Inflammatory macrophage treated with lipopolysaccharide for 1 hour (primary cell): ENCODE measurements around the gene PDE1C.

ENCODE experiments used
- DNase-seq, 2 donors: peaks; one replicate each; pipeline ENCODE4 v3.0.0-alpha.2; 2020 to 2022

Gene PDE1C

DNA sequence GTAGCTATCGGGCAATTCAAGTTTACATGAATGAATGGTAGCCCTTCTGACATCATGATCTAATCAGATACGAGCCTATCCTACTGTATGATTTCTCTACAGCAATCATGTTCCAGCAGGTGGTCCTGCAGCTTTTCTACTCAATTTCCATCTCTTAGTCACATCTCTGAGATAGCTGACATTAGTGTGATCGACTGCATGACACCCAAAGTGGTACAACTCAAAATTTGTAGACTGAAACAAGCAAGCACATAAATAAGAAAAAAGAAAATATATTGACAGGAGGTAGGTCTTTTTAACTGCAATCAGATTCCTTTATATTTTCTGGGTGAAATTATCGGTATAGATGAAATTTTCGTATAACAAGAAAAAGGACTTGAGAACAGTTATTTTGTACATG is 251.2 kb downstream of the PDE1C start:
- no peak for DNase-seq

DNA sequence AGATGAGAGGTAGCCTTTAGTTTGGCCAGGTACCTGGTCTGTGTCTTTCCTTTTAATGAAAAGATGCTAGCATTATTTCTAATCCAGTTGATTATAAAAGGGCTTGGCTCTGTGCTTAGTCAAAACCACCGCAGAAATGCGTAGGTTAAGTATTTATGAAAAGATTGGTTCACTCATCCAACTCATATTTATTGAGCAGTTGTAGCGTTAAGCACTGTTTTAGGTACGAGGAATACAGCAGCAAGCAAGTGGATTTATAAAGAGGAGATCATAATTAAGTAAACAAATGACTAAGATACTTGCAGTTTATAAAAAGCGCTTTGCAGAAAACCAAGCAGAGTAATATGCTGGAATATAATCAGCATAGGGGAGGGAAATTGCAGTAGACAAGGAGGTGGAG is 253.4 kb downstream of the PDE1C start:
- no peak for DNase-seq

DNA sequence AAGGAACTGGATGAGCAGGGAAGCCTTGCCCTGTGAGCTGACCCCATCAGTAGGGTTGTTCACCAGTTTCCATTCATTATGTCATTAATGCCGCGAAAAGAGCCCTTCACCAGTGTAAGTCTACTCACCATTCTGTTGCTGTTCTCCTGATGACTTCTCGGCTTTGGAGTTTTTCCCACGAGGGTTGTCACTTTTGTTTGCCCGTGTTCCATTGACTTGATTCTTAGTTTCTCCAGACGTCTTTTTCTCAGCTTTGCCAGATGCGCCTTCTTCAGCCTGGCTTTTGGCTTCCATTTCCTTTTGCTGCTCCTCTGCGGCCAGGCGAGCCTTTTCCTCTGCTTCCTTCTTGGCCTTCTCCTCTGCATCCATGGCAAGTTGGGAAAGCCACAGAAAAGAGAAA is 254.4 kb downstream of the PDE1C start:
- DNase-seq, result no peak

DNA sequence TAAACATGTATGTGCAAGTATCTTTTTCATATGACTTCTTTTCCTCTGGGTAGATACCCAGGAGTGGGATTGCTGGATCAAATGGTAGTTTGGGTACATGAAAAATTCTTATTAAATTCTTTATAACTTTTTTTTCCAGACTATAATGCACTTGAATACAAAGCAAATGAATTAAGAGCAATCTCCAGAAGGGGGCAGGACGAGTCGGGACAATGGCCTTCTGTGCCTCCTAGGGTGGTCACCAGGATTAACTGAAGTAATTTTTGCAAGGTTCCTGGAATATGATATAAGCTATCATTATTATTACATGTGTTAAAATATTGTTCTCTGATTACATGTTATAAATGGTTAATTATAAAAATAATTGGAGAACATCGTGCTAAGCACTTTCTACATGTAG is 256.0 kb downstream of the PDE1C start:
- DNase-seq, result no peak

DNA sequence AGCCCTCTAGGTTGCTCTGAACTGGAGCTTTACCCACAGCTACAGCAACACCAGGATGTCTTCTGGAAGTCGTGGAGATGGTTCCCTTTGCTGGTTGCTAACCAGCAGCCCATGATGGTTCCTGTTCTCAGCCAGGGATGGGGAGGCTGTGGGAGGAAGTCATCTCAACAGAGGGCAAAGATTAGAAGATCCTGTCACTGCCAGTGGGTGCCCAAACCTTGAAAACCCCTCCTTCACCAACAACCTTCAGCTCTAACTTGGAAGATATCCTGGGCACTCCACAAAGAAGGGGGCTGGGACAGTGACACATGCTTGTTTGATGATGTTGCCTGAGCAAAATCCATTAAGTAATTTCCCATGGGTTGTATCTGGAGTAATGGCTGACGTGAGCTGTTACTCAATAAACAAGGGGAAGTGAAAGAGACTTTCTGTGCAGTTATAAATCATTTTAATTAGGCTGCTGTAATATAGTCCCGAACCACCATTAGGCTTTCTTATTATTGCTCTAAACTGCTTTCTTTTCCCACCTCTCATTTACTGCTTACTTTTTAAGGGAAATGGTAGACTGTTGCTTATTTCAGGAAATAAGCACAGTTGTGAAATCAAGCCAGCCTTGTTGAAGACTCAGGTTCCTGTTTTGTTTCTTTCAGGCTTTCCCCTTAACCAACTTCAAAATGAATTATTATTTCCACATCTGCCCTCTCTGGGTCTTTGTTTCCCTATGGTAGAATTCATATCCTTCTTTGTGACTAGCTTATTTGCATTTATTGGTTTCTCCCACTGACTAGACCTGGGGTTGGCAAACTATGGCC is 258.4 kb downstream of the PDE1C start:
- DNase-seq, result peak; percentile 93 to 98

DNA sequence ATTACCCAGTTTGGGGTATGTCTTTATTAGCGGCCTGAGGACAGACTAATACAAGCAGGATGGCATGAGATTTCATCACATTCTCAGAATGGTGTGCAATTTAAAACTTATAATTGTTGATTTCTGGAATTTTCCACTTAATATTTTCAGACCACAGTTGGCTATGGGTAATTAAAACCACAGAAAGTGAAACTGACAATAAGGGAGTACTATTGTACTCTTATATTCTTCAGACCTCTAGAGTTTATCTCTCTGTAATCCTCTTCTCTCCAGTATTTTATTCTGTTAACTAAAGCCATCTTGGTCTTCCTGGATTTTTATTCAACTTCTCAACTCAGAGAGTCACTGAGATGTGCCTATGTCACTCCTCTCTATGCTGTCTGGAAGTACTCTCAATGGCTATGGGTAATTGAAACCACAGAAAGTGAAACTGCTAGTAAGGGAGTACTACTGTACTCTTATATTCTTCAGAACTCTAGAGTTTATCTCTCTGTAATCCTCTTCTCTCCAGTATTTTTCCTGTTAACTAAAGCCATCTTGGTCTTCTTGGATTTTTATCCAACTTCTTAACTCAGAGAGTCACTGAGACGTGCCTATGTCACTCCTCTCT is 264.9 kb downstream of the PDE1C start:
- no peak for DNase-seq

DNA sequence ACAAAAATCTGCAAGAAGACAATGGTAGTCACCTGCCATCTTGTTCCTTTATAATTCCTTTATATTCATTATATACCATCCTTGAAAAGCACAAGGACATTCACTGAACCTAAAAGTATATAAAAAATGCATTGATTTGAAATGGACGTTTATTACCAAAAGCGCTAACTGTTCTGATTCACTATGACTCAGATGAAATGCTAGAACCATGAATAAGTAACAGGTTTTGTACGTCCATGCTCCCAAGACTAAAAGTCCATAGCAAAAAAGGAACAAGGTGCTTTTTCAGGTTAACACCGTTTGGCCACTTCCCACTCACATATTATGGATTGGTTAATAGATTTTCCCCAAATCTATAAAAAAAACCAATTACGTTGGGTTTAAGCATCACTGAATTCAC is 273.8 kb downstream of the PDE1C start:
- no peak for DNase-seq

DNA sequence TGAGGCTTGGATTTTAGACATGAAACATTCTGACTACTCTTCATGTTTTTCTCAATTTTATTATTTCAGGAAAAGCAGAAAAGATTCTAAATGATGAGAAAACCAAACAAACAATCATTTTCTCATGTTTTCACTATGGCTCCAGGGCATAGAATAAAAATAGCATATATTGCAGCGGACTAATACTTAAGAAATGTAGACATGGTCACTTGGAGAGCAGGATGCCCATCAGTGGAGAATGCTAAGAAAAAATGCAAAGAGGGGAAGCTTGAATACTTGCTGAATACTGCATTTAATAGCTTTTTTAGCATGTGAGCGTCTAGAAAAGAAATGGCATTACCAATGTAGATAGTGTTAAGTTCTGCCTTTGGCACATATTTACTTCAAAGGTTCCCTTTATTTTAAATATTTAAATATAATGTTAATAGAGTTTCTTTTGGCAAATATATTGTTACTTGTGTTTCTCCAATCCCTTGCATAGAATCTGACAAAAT is 275.3 kb downstream of the PDE1C start:
- no peak for DNase-seq

DNA sequence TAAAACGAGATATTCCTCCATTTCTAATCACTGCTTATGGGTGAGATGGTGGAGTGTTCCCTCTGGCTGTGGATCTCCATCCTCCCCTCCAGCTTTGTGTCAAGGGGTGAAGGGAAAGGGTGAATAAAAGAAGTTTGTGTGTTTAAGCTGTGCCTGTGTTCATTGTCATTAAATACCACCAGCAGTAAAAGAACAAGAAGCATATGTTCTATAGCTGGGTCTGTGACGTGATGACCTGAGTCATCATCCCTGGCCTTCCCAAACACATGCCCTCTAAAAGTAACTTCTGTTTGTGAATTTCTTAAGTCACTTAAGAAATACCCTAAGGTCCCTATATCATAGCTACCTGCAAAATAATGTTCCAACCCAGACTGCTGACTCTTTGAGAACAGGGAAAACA is 278.3 kb downstream of the PDE1C start:
- no peak for DNase-seq

DNA sequence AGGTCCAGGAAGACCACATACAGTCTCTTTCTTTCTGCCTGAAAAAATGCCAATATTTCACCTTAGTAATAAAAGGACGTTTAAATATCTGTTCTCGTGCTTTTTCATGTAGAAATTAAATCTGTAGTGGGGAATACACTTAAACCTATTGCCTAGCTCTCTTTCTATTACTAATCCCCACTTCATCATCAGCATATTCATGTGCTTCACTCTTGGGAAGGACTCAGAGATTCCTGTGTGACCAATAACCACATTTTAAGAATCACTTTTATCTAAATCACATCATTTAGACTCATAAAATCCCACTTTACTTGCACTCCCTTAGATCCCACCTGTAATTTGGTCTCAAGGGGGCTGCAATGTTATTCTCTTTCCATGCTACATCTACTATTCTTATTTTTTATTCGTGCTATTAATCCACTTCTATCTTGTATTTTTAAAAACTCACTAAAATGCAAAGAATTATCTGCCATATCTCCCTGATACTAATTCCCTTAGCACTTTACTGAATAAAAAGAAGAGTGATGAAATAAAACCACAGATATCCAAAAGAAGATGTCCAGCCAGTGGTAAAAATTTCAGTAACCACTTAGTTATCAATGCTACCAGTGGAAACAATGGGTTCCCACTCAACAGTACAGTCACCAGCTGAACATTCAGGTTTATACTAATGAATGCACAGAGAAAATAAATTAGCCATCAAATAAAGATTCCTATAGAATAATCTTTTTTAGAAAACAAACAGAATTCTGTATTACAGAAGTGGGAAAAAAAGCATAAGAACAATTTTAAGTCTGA is 281.1 kb downstream of the PDE1C start:
- no peak for DNase-seq

DNA sequence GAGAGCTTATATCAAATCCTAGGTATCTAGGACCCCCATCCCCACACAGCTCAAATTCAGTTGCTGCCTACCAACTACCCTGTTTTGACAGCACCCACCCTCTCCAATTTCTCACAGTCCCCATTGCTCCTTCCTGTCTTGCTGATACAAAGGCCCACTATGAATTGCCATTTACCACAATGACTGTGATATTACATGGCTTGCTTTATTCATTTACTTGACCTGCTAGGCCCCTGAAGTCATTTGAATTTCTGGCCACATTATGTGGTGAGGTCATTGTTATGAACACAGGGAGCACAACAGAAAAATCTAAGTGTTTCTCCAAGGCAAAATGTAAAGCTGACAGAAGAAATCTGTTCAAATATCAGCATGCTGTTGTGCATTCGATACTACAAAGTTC is 281.8 kb downstream of the PDE1C start:
- no peak for DNase-seq

DNA sequence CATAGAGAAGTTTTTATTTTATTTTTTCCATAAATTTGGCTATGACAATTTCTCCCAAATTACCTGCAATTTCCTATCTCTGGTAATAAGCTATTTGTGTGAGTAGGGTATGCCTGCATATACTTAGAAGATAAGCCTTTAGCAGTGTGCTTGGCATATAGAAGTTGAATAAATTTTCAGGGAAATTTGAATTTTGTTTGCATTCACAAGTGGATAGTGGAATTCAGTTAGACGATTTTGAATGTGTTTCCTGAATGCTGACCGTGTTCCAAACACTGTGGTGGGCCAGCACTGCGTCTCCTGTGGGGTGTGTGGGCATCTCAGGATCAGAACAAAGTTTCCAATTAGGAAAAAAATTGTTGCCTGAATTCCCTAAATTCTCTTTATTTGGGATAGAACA is 283.9 kb downstream of the PDE1C start:
- no peak for DNase-seq

DNA sequence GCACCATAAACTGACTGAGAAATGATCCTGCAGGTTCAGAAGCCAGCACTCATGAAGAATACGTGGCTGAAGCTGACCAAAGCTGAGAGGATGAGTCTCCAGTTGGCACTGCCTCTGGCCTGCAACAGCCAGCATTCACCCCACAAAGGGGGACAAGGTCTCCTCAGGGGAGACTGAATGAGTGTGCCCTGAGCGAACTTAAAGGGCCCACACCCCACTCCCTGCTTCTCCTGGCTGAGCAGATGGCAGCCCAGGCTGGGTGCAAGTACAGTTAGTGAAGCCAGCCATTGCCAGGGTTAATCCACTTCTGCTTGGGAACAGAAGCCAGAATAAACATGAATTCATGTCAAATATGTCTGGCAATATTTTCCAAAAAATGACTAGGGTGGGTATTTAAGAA is 285.1 kb downstream of the PDE1C start:
- DNase-seq, result no peak

DNA sequence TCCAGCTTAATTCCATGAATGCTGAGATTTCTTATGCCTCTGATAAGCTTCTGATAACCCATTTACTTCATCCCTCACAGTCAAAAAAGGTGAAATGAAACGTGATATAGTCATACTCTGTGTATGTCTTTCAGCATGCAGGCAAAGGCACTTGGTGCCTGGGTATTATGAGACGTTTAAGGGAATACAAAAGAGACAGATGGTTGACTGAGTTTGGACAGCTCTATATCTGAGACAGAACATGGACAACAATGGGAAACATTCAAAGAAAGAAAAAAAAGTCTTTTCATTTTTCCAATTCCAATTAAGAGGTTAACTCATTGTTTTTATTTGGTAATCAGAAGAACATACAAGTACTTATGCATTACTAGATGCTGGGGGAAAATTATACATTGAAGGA is 287.0 kb downstream of the PDE1C start:
- no peak for DNase-seq

DNA sequence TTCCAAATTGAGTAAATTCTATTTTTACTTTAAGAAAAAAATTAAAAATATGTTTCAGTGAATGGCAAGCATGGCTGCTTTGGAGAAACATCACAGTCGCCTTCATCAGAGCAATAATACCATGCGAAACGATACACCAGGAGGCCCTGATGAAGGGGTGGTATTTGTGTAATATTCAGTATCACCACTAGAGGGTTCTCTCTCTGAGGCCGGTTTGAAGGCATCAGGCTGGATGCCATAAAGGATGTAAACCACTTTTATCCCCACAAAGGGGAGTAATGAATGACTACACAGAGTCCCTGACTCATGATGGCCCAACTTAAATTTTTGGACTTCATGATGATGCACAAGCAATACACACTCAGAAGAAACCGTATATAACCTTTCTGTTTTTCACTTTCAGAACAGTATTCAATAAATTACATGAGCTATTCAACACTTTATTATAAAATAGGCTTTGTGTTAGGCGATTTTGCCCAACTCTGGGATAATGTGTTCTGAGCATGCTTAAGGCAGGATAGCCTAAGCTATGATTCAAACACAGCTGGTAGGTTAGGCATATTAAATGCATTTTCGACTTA is 287.7 kb downstream of the PDE1C start:
- peak; percentile 53 to 90 for DNase-seq

DNA sequence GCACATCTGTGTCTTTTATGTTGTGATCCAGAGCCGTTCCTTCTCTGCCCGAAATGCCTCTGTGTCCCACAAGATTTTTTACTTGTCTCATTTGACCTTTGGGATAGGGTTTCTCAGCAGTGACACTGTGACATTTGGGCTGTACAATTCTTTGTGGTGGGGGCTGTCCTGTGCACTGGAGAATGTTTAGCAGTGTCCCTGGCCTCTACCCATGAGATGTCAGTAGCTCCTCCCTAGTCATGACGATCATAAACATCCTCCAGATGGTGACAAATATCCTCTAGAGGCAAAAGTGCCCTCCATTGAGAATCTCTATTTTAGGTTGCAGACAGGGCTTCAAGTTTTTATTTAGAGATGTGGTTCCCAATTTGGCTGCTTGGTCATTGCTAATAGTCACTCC is 291.9 kb downstream of the PDE1C start:
- no peak for DNase-seq

DNA sequence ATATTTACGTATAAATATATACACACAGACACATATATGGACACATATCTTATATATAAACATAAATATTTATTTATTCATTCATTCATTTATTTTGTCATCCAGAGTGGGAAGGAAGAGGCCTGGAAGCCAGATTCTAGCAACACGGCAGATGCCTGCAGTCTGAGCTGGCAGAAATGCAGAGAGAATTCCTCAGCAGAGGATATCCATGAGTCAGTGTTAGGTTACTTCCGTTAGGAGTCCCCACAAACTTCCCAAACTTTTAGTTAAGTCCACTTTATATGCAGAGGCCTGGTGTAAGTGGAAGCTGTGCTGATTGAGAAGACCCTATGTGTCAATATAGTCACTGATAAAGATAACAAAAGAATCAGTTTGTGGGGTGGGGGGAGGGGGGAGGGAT is 293.6 kb downstream of the PDE1C start:
- no peak for DNase-seq

DNA sequence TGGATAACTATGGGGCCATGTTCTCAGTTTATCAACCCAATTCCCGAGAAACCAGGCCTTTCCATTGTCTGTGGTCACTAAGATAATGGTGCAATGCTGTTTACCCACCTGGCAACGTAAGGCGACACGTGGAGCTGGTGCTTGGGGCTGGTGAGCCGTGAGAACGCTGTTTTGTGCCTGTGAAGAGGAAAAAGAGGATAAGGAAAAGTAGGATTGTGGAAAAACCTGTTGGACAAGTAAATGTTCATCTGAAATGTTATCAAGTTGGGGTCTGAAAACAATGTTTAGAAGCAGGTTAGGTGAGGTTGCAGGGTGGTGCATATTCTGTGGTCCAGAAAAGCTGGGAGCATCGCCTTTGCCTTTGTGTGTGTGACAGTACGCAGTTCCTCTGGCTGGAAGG is 294.7 kb downstream of the PDE1C start:
- DNase-seq, result no peak

DNA sequence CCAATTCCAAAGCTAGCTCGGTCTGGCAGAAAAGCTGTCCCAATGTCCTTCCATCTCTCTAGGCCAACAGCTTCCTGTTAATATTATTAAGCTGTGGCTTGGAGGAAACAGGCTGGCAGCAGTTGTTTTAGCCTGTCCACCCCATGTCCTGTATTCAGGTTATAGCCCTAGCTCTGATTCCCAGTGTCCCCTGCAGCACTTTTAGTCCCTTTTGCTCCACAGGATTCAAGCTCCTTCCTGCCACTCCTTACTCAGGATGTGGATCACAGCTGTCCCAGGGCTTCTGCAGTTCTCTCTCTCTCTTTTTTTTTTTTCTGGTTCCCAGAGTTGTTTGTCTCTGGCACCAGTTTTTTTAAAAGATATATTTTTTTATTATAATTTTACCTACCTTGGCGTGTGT is 298.0 kb downstream of the PDE1C start:
- DNase-seq, result no peak

DNA sequence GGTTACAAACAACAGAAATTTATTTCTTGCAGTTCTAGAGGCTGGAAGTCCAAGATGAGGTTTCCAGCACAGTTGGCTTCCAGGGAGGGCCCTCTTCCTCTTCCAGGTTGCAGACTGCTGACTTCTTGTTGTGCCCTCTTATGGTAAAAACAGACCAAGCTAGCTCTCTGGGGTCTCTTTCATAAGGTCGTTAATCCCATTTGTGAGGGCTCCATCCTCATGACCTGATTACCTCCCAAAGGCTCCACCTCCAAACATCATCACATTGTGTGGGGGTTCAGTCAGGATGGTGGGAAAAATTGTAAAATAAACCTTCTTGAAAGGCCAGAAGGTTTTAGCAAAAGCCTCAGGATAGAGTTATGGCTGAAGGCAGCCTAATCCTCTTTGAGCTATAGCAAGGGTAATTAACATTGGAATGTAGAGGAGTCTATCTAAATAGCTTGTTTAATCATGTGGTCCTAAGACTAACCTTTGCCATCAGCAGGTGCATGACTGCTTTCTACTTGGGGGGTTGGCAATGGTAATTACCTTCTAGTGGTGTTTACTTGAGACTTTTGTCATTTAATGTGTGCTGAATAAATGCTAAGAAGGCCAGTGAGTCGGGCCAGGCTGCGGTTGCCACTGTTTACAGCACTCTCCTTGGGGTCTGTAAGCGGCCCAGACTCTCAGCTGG is 302.4 kb downstream of the PDE1C start:
- no peak for DNase-seq

DNA sequence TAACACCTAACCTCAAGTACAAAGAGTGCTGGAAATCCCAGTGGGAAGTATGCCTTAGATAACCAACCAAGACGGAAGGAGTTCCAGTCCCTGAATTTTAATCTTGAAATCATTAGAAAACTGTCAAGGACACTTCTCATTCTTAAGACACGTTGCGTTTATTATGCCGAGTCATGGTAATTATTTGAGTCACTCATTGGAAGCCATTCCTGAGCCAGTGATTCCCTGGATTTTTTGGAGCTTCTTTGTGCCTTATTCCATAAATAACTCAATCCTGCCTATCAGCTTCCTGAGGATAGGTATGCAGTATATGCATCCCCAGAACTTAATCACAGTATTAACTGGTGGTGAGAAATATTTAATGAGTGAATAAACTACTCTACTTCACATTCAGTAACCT is 305.7 kb downstream of the PDE1C start:
- no peak for DNase-seq

DNA sequence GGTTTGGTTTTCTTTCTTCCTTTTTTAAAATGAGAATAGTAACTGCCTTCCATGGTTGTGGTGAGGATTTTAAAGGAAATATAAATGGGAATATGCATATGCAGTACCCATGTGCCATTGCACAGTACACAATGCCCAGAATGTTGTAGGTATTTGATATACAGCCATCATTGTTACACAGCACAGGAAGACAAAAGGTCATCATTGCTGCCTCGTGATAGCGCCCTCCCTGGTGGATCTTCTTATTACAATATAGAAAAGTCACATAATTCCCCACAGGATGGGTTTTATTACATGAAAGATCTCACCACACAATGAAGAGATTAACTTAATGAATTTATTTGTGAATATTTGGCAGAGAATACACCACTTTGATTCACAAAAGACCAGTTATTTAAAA is 306.7 kb downstream of the PDE1C start:
- no peak for DNase-seq

DNA sequence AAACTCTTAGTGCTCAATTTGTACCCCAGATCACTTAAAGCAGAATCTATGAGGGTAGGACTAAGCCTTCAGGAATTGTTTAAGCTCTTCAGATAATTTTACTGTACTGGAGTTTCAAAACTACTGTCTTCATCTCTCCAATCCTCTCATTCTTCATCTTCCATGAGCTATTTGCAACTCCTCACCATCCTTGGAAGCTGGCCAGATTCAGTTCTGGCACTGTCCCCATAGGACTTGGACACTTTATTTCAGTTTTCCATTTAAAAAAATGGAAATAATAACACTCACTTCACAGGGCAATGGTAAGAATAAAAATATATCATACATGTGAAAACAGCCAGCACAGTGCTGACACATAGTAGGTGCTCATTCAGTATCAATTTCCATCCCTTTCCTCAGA is 308.6 kb downstream of the PDE1C start:
- no peak for DNase-seq
